Neutrophil (primary cell): ENCODE measurements around the gene FSCN2.

ENCODE experiments used
- H3K27ac ChIP-seq: fragments of 200-600 bp; sonication (generic); 2 replicates; pipeline ENCODE4 v1.5.1; 2016; ENCODE audit warnings: mild to moderate bottlenecking, moderate library complexity
- H3K27me3 ChIP-seq: fragments of 200-600 bp; sonication (generic); 2 replicates; pipeline ENCODE4 v1.6.0; 2016; ENCODE audit warnings: mild to moderate bottlenecking
- H3K36me3 ChIP-seq: fragments of 200-600 bp; sonication (generic); 2 replicates; pipeline ENCODE4 v1.5.1; 2017
- H3K4me1 ChIP-seq, 2 experiments: fragments of 200-600 bp in 1 of 2; sonication (generic) in 1 of 2; 1 replicate in 1 of 2; 2 replicates in 1 of 2; pipeline versions ENCODE4 v1.5.1 to v1.6.1; 2013 to 2016; ENCODE audit warnings: low read depth in 1 of 2, low read length in 1 of 2, mild to moderate bottlenecking in 1 of 2, moderate library complexity in 1 of 2; ENCODE audit not compliant: control insufficient read depth in 1 of 2, insufficient read depth in 1 of 2
- H3K4me3 ChIP-seq, 2 experiments: fragments of 200-600 bp in 1 of 2; sonication (generic) in 1 of 2; 1 replicate in 1 of 2; 2 replicates in 1 of 2; pipeline ENCODE4 v1.5.1; 2013 to 2016; ENCODE audit warnings: low read depth in 1 of 2, low read length in 1 of 2, mild to moderate bottlenecking in 1 of 2, moderate library complexity in 1 of 2
- H3K9me3 ChIP-seq: fragments of 200-600 bp; sonication (generic); 2 replicates; pipeline ENCODE4 v1.5.1; 2016
- TF ChIP-seq, protein P1 (sequence below): fragments of 200-600 bp; sonication (generic); IDR thresholded peaks from 2 replicates; pipeline ENCODE4 v1.5.1; 2016; ENCODE audit warnings: antibody characterized with exemption

Gene FSCN2

GRCh38 chr17:81532490-81533287 lies 4.5 kb downstream of the FSCN2 start:
- H3K36me3 ChIP-seq = no peaks in the 10 kb centered on the region
- no peak overlapping the region for H3K27ac ChIP-seq
- H3K4me3 ChIP-seq = no peak overlapping the region
- peaks cover 84% of the 10 kb centered on the region for H3K27me3 ChIP-seq
- H3K4me1 ChIP-seq = no peaks in the 10 kb centered on the region
- H3K9me3 ChIP-seq = no peaks in the 10 kb centered on the region
- TF ChIP-seq, protein P1, sequence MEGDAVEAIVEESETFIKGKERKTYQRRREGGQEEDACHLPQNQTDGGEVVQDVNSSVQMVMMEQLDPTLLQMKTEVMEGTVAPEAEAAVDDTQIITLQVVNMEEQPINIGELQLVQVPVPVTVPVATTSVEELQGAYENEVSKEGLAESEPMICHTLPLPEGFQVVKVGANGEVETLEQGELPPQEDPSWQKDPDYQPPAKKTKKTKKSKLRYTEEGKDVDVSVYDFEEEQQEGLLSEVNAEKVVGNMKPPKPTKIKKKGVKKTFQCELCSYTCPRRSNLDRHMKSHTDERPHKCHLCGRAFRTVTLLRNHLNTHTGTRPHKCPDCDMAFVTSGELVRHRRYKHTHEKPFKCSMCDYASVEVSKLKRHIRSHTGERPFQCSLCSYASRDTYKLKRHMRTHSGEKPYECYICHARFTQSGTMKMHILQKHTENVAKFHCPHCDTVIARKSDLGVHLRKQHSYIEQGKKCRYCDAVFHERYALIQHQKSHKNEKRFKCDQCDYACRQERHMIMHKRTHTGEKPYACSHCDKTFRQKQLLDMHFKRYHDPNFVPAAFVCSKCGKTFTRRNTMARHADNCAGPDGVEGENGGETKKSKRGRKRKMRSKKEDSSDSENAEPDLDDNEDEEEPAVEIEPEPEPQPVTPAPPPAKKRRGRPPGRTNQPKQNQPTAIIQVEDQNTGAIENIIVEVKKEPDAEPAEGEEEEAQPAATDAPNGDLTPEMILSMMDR = no peak

- no peaks in the 10 kb centered on the region for H3K36me3 ChIP-seq
- no peaks in the 10 kb centered on the region for H3K9me3 ChIP-seq
- no peaks in the 10 kb centered on the region for H3K4me1 ChIP-seq
- TF ChIP-seq, protein P1 = no peak
- H3K4me3 ChIP-seq = no peak overlapping the region
- H3K27ac ChIP-seq = no peak overlapping the region
- H3K27me3 ChIP-seq = peaks cover 84% of the 10 kb centered on the region
These were observed 5.4 kb downstream of the FSCN2 start for GRCh38 chr17:81533339-81534141.

DNA sequence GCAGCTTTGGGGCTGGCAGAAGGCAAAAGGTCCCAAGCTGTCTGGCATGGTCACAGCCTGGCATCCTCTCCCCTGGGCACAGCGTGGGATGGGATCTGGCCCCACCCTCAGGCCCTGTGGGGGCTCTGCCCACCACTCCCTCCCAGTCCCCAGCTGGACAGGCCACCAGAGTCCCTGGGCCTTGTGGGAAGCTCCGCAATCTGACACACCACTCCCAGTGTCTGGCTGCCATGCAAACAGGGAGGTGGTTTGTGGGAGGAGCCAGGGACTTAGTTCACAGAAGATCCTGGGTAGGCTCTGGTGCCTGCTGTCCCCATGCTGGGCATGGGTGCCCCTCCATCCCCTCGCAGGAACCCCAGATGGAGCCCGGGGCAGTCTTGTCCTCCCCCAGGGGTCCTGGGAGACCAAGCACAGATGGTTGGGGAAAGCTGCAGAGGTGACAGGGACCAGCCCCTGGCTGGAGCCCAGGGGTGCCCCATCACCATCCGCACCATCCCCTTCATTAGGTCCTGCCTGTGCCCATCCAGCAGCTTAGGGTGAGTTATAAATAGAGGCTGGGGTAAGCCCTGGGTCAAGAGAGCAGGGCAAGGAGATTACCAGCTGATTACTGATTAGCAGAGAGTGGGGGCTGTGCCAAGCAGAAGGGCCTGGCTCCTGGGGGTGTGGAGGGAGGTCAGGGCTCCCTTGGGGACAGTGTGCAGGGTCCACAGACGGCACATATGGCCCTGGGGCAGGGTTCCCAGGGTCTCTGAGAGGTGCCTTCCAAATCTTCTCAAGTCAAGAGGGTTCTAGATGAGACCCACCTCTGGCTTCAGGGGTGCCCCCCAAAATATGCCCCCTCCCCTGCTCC lies 6.2 kb downstream of the FSCN2 start:
- H3K4me3 ChIP-seq = no peak overlapping the region
- H3K27me3 ChIP-seq = peaks cover 78% of the 10 kb centered on the region
- H3K27ac ChIP-seq = no peak overlapping the region

GRCh38 chr17:81535007-81535328 lies 6.8 kb downstream of the FSCN2 start:
- H3K4me3 ChIP-seq = no peak overlapping the region
- peaks cover 12% of the 10 kb centered on the region for H3K36me3 ChIP-seq
- peaks cover 72% of the 10 kb centered on the region for H3K27me3 ChIP-seq
- no peak overlapping the region for H3K27ac ChIP-seq
- H3K9me3 ChIP-seq = no peaks in the 10 kb centered on the region
- TF ChIP-seq, protein P1 = no peak
- H3K4me1 ChIP-seq = no peaks in the 10 kb centered on the region

More for the DNA sequence above, 6.2 kb downstream of the FSCN2 start:
- Histone ChIP-seq H3K9me3 (no peaks in the 10 kb centered on the region), H3K4me1 (no peaks in the 10 kb centered on the region), H3K36me3 (peaks cover 6% of the 10 kb centered on the region)
- TF ChIP-seq, protein P1 = no peak

DNA sequence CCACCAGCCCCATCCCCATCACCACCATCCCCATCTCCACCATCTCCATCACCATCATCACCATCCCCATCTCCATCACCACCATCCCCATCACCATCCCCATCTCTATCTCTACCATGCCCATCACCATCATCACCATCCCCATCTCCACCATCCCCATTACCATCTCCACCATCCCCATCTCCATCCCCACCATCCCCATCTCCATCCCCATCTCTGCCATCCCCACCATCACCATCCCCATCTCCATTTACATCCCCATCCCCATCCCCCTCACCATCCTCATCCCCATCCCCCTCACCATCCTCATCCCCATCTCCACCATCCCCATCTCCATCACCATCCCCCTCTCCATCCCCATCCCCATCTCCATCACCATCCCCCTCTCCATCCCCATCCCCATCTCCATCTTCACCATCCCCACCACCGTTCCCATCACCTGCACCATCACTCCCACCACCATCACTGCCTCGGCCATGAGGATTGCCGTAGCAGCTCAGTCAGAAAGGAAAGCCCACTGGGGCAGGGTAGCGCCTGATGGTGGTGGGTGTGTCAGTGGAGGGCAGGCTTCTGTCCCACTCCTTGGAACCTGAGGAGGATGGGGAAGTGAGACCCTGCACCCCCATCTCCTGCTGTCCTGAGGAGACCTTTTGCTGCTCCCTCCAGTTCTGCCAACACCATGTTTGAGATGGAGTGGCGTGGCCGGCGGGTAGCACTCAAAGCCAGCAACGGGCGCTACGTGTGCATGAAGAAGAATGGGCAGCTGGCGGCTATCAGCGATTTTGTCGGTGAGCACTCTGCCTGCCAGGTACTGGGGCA lies 7.5 kb downstream of the FSCN2 start:
- Histone ChIP-seq H3K27me3 (peaks cover 65% of the 10 kb centered on the region), H3K27ac (no peak overlapping the region), H3K36me3 (peaks cover 19% of the 10 kb centered on the region), H3K9me3 (no peaks in the 10 kb centered on the region), H3K4me1 (no peaks in the 10 kb centered on the region), H3K4me3 (no peak overlapping the region)
- TF ChIP-seq, protein P1 = no peak
